Measurements from ENCODE around the gene MECP2.
A peak's percentile ranks its signal among the peaks of the same experiment; 100 is the strongest.
"Not testable (repeated sequence)": the region's sequence is repeated elsewhere in the genome, so short reads cannot be mapped to it uniquely, and the experiment has no call there.

The MECP2 gene

DNA sequence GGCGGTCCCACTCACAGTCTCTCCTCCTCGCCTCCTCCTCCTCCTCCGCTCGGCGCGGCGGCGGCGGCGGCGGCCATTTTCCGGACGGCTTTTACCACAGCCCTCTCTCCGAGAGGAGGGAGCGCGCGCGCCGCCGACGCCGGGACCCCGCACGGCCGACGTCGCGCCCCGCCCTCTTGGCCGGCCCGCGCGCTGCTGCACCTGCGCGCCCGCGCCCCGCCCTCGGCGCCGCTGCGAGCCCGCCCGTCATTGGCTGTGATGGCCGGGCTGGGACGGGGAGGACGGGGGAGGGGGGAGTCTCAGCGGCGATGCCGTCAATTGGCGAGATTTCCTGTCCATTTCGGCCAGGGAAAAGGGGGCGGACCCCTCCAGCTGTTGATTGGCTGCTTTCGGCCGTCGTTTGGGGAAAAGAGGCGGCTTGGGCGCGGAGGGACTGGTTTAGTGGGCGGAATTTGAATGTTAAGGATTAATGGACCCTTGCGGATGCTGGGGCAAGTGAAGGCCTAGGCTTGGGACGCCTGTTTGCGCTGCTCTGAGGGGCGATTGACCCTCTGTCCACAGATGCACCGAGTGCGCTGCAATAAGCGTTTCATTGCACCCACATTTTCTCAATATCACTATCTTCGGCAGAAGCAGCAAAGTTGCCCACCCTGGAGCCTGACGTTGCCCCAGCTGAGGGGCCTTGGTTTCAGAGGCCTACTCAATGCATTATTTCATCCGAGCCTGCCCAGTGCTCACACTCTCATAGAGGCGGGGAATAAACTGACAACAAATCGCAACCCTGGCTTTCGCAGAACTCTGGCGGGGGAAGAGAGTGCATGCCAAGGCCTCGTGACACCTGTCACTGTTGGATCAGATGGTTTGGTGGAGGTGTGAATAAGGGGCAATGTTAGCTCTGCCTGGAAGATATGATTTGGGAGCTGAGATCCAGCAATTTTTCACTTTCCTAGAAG is at the start of gene MECP2:
Gene MECP2 (minus strand): TSS at position 129 of the 953 bp plus-strand sequence.
- DNase-seq = peak; percentile 98

DNA sequence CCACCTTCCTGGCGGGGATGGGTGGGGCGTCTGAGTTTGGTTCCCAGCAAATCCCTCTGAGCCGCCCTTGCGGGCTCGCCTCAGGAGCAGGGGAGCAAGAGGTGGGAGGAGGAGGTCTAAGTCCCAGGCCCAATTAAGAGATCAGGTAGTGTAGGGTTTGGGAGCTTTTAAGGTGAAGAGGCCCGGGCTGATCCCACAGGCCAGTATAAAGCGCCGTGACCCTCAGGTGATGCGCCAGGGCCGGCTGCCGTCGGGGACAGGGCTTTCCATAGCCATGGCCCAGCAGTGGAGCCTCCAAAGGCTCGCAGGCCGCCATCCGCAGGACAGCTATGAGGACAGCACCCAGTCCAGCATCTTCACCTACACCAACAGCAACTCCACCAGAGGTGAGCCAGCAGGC is 46.5 kb upstream of the MECP2 start, which contains the start of gene OPN1LW:
Gene OPN1LW (plus strand): TSS at position 234 of the 400 bp plus-strand sequence. CDS start 41 bp downstream, at position 275.
- not testable (repeated sequence) for DNase-seq

- DNase-seq = no peak
Observed at GRCh38 chrX:154142950-154143745, 45.6 kb upstream of the MECP2 start.

DNA sequence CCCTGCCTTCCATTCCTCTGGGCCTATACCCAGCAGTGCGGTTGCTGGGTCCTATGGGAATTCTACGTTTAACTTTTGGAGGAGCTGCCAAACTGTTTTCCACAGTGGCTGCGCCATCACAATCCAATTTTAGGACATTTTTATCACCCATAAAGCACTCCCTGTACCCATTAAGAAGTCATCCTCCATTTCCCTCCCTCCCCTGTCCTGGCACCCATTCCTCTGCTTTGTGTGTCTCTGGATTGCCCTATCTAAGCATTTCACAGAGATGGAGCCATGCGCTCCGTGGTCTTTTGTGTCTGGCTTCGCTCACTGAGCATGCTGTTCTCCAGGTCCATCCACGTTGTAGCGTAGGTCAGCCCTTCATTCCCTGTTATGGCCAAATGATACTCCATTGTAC is 44.9 kb upstream of the MECP2 start:
- DNase-seq = no peak

DNA sequence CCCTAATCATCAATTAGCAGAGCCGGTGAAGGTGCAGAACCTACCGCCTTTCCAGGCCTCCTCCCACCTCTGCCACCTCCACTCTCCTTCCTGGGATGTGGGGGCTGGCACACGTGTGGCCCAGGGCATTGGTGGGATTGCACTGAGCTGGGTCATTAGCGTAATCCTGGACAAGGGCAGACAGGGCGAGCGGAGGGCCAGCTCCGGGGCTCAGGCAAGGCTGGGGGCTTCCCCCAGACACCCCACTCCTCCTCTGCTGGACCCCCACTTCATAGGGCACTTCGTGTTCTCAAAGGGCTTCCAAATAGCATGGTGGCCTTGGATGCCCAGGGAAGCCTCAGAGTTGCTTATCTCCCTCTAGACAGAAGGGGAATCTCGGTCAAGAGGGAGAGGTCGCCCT is 43.2 kb upstream of the MECP2 start:
- DNase-seq = peak; percentile 38

- peak; percentile 91 for DNase-seq
Observed at GRCh38 chrX:154140206-154140605, 42.7 kb upstream of the MECP2 start.

GRCh38 chrX:154138857-154139256 is 41.3 kb upstream of the MECP2 start:
- no peak for DNase-seq

DNA sequence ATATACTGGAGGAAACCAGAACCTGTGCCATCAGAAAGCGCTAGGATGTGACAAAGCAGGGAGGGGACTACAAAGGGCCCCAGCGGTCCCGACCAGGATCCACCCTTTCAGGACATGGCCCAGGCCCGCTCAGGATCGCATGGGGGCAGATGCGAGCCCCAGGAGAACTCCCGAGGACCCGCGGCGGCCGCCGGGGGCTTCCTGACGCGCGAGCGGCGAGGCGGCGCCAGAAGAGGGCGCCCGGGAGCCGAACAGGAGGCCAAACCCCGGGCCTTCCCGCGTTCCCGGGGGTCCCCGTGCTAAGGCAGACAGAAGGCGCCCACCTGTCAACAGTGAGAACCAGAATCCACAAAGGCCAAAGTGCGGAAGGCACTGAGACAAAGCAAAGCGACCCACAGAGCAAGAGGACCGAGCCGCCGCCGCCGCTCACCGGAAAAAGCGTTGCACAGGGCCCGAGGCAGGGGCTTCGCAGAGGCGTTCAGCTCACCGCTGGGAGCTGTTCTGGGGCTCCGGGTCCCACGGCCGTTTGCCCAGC is 39.2 kb upstream of the MECP2 start:
- DNase-seq = peak; percentile 84

DNA sequence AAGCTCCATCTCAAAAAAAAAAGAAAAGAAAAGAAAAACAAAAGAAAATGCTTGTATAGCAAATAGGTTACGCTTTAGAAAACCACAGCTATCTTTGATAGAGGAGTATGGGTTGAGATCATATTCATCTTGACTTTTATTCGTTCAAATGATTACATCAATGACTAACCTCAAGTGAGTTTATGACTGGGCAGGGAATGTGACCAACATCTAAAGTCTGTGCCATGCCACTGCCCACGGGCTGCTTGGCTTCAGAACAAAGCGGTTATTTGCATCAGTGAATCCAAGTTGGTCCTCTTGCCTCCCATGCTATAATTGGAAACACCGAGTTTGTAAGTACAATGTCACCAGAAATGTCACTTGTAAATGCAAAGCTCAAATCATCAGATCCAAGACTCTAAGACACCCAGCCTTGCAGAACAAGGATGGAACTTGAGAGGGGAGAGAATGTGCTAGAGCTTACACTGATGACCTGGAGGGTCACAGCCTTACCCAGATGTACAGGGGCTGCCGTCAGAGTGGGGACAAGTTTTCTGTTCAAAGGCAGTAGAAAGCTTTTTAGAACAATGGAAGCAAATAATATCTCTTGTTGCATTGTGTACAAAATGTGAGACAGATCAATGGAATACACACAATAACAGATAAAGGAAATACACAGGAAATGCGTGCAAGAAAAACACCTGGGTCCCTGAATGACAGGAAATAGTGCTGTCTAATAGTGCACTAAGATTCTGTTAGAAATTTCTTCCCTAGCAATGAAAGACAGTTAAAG is 38.1 kb upstream of the MECP2 start:
- DNase-seq = no peak

DNA sequence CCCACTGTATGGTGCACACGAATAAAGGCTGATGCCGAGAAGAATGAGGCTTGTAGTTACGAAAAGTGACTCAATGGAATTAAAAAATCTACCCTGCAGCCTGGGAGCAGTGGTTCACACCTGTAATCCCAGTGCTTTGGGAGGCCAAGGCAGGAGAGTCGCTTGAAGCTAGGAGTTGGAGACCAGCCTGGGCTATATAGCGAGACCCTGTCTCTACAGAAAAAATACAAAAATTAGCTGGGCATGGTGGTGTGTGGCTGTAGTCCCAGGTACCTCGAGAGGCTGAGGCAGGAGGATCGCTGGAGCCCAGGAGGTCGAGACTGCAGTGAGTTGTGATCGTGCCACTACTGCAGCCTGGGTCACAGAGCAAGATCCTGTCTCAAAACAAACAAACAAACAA is 34.8 kb upstream of the MECP2 start:
- no peak for DNase-seq

- DNase-seq = no peak
Observed at GRCh38 chrX:154131955-154132354, 34.4 kb upstream of the MECP2 start.

DNA sequence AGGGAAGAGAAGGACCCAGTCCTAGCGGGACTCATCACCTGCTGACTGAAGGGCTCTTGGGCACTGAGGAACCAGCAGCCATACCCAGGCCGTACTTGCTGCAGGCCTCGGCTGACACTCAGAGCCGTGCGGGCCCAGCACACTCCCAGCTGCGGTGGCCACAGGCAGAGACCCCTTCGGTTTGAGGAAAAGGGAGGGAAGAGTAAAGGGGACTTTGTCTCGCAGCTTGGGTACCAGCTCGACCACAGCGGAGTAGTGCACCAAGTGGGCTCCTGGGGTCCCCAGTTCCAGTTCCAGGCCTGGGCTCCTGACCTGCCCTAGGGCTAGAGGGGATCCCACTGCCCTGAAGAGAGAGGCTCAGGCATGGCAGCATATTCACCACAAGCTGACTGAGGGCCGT is 28.6 kb upstream of the MECP2 start:
- DNase-seq = no peak

DNA sequence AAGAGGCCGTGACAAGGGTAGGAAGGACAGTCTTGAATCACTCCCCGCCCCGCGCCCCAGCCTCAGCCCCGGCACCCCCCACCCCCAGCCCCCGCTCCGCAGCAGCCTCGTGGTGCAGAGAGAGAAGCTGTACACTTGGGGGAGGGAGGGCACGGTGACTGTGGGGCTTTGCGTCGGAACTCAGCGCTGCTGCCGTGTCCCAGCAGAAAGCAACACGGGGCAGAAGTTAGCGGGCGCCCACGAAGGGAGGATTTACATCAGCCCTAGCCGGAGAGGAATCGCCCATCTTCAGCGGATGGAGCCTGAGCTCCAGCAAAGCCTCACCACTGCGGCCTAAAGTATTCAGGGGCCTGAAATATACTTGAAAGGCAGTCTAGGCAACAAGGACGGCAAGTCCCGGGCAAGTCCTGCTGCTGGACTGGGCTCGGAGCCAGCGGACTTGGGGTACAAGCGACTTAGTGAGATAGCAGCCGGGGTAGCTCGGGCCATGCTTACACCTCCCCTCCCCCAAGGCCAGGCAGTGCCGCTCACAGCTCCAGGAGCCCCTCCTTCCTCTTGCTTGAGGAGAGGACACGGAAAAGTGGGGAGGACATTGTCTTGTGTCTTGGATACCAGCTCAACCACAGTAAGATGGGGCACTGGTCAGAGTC is 28.0 kb upstream of the MECP2 start:
- DNase-seq = no peak

- no peak for DNase-seq
Observed at GRCh38 chrX:154123241-154124219, 26.0 kb upstream of the MECP2 start.

- DNase-seq = peak; percentile 14
Observed at GRCh38 chrX:154121961-154122360, 24.4 kb upstream of the MECP2 start.

- DNase-seq = no peak
Observed at GRCh38 chrX:154121207-154121606, 23.7 kb upstream of the MECP2 start.

DNA sequence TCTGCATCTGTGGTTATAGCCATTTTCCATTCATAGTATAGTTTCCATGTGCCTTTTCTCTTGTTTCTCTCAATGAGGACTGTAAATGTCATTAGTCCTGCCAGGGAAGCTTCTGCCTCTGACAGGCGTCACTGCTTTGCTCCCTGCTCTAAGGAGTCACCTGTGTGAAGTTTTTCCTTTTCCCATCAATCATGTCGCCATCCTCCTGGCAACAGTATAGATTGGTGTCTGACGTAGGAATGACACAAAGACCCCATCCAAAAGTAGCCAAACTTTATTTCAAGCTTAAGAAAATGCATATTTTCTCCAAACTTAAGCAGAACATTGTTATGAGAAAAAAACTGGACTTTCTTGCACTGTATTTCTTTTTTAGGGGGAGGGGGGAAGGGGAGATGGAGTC is 23.1 kb upstream of the MECP2 start:
- DNase-seq = no peak

DNA sequence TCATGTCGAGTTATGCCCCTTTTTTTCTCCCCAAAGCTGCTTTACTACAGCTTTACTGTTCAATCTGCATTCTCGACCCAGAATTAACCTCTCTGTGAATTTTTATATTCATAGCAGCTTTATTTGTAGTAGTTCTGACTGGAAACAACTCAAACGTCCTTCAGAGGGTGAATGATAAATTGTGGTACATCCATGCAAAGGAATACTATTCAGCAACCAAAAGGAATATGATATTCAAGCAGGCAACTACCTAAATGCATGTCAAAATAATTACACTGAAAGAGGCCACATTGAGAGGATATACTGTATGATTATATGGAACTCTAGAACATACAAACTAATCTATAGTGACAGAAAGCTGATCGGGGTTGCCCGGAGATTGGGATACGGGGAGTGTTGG is 20.0 kb upstream of the MECP2 start:
- no peak for DNase-seq

GRCh38 chrX:154116426-154117211 is 19.1 kb upstream of the MECP2 start:
- no peak for DNase-seq

DNA sequence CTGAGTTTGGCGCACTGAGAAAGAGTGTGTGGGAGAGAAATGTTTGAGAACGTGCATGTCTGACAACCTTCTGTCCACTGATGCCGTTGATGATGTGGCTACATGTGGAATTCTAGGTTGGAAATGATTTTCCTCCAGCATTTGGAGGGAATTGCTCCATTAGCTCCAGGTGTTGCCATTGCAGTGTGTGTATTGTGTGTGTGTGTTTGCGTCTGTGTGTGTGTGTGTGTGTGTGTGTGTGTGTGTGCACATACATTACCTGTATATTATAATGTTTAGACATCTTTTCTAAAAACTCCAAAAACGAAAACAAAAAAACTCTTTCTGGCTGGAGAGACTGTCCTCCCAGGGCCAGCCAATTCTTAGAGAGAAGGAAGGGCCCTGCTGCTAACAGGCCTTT is 18.2 kb upstream of the MECP2 start:
- no peak for DNase-seq

All from NCI-H82 (cell line).